GM18870 (cell line): ENCODE results near the gene TSPAN16.
"Not testable (repeated sequence)": the region's sequence is repeated elsewhere in the genome, so short reads cannot be mapped to it uniquely, and the experiment has no call there.

Source experiments
- ATAC-seq: cut with Tn5 transposase; IDR thresholded peaks from one replicate; pipeline ENCODE4 v1.9.1; 2021; ENCODE audit warnings: moderate library complexity; ENCODE audit not compliant: unreplicated experiment

The TSPAN16 gene

GRCh38 chr19:11300811-11301120 lies 4.8 kb downstream of the TSPAN16 start:
- no peak for ATAC-seq

DNA sequence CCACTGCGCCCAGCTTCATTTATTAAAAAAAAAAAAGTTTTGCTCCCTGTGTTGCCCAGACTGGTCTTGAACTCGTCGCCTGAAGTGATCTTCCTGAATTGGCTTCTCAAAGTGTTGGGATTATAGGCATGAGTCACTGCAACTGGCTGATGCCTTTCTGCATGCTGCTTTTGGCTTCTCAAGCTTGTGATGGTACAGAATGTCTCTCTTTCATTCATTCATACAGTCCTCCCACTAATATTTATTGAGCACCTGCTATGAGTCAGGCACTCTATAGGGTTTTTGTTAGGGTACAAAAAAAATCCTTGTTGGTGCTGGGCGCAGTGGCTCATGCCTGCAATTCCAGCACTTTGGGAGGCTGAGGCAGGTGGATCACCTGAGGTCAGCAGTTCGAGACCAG lies 9.0 kb downstream of the TSPAN16 start:
- ATAC-seq, result no peak

- no peak for ATAC-seq
These were observed 10.4 kb downstream of the TSPAN16 start for GRCh38 chr19:11306337-11306736.

DNA sequence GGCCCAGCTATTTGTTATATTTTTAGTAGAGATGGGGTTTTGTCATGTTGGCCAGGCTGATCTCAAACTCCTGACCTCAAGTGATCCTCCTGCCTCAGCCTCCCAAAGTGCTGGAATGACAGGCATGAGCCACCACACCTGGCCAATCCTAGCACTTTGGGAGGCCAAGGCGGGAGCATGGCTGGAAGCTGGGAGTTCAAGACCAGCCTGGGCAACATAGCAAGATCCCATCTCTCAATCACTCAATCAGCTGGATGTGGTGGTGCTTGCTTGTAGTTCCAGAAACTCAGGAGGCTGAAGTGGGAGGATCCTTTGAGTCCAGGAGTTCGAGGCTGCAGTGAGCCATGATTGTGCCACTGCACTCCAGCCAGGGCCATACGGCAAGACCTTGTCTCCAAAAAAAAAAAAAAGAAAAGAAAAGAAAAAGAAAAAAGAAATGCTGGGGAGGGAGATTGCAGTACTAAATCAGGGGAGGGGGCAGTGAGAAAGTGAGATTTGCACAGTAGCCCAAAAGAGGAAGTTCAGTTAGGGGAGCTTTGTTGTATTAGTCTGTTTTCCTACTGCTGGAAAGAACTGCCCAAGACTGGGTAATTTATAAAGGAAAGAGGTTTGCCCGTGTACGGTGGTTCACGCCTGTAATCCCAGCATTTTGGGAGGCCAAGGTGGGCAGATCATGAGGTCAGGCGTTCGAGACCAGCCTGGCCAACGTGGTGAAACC lies 24.5 kb downstream of the TSPAN16 start:
- ATAC-seq, result not testable (repeated sequence)

DNA sequence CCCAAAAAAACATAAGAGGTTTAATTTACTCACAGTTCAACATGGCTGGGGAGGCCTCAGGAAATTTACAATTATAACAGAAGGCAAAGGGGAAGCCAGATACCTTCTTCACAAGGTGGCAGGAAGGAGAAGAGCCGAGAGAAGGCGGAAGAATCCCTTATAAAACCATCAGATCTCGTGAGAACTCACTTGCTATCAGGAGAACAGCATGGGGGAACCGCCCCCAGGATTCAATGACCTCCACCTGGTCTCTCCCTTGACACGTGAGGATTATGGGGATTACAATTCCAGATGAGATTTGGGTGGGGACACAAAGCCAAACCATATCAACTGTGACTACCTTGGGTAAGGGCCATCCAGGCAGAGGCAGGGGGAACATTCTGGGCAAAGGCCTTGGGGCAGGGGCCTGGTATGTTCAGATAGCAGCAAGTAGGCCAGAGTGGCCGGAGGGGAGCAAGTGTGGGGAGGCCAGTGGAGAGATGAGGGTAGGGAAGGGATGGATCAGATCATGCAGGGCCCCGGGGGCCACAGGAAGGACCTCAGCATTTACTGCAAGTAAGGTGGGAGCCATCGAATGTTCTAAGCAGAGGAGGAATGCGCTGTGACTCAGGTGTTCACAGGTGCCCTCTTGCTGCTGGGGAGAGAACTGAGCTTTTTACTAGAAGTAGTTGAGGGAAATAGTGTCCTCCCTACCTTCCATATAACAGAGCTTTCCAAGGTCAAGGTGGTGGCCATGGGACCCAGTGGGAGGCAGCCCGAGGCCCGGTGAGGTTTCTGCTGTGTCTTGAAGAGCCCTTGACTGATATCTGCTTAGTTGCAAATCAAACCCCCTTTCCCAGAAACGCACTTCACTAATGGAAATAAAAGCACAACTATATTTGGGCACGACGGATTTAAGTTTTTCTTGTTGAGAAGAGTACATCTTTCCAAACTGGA lies 25.5 kb downstream of the TSPAN16 start:
- no peak for ATAC-seq

- ATAC-seq, result no peak
These were observed 26.5 kb downstream of the TSPAN16 start for GRCh38 chr19:11322269-11323024.

GRCh38 chr19:11323601-11324078 lies 27.7 kb downstream of the TSPAN16 start:
- no peak for ATAC-seq

- no peak for ATAC-seq
These were observed 28.2 kb downstream of the TSPAN16 start for GRCh38 chr19:11324079-11324661.

DNA sequence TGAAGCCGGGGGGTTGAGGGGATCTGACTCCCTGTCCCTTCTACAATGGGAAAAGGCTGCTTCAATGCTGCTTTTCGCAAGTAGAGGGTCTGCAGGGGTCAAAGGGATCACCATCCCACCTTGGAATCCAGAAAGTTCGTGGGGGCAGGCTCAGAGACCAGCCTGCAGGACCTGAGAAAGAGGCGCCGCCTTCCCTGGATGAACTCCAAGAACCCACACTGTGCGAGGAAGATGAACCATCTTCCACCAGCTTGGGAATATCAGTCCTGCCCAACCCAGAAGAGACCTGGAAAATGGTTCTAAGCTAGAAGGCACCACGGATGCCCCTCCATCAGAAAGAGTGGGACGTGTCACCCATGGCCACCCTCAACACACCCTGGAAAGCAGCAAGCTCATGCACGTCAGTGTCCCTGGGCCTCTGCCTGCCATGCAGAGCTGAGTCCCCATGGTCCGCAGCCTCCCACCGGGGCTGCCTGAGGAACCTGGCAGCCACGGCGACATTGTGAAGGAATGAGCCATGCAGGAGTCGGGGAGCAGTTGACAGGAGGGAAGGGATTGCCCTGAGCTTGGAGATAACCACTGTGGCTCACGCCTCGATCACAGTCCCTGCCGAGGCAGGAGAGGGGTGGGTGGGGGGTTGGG lies 28.9 kb downstream of the TSPAN16 start:
- no peak for ATAC-seq

- no peak for ATAC-seq
These were observed 29.6 kb downstream of the TSPAN16 start for GRCh38 chr19:11325544-11325943.

- ATAC-seq, result no peak
These were observed 34.2 kb downstream of the TSPAN16 start for GRCh38 chr19:11330127-11330526.

- ATAC-seq, result no peak
These were observed 35.5 kb downstream of the TSPAN16 start for GRCh38 chr19:11331502-11331901.

- ATAC-seq, result no peak
These were observed 36.9 kb downstream of the TSPAN16 start for GRCh38 chr19:11332822-11333221.

- not testable (repeated sequence) for ATAC-seq
These were observed 37.9 kb downstream of the TSPAN16 start for GRCh38 chr19:11333838-11334237.

GRCh38 chr19:11335449-11336146 lies 39.6 kb downstream of the TSPAN16 start:
- no peak for ATAC-seq

DNA sequence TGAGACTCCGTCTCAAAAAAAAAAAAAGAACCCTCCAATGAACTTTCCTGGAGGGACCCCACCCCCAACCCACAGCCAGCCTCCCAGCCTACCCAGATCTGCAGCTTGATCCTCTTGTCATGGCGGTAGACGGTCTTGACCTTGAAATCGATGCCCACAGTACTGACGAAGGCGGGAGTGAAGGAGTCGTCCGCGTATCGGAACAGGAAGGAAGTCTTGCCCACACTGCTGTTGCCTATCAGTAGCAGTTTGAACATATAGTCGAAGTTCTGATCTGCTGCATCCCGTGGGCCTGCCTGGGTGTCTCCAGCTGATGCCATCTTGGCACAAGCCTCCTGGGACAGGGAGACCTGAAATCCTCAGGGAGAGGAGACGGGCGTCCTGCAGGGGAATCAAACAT lies 41.1 kb downstream of the TSPAN16 start:
- no peak for ATAC-seq

- no peak for ATAC-seq
These were observed 42.2 kb downstream of the TSPAN16 start for GRCh38 chr19:11338121-11338520.

DNA sequence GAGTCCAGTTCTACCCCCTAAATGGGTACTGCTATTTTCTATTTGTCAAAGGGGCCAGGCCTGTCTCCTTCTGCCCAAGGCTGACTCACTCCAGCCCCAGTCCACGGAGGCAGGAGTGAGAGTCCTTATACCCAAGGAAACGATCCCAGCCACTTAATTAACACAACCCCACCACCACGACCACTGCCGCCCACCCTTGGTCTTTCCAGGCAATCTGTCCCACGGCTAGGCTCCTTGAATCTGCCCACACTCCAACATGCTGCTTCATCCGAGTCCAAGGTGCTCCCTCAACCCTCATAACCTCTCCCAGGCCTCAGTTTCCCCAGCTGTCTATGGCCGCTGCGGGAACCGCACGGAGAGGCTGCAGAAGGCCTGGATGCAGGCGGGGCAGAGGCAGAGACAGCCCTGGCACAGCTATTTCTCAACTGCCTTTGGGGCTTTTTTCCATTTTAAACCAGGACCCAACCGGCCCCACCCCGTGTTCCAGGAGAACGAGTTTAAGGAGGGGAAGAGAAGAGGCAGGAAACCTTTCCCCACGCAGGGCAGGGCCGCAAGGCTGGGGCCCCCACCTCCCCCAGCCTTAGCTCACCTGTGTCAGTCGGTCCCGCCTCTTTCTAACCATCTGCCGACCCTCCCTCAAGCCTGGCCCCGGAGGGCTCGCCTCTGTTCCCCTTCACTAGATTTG lies 42.8 kb downstream of the TSPAN16 start:
- ATAC-seq, result no peak
